Myocyte (in vitro differentiated cells): ENCODE data around the gene PADI6. TPM values are rescaled to one million over a fixed set of nuclear protein-coding genes. Genes with fewer than 3 reads are reported as not detected.

ENCODE experiments used
- DNase-seq: peaks from one replicate; pipeline ENCODE4 v3.0.0-alpha.2; 2012; ENCODE audit warnings: low read depth
- total RNA-seq: library from RNA; depleted of rRNA; stranded (reverse); fragments of >200 nt; gene quantifications from 2 replicates; pipeline ENCODE4 v1.2.3, GENCODE V29; 2014

The PADI6 gene
- total RNA-seq, 1 donor from 2014 or later: not detected

DNA sequence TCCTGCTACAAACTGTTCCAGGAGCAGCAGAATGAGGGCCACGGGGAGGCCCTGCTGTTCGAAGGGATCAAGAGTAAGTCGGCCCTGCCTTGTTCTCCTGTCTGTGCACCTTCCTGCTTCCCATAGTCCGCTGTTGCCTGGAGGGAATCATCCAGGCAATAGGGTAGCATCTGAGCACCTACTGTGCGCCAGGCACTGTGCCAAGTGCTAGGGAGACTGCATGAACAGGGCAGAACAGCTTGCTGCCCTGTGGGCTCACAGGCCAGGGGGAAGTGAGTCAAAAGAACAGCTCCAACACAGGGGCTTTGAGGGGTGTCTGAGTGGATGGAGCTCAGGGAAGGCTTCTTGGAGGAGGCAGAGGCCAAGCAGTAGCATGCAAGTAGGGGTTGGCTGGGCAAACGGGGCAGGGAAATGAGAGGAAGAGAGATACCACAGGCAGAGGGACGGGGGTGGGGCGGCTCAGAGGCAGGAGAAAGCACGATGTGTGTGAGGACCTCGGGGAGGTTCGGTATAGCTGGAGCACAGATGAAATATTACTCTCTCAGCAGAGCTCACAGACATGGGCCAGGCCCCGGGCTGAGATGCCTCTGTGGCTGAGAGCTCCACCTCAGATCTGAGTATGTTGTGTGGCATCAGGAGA is 15.5 kb upstream of the PADI6 start:
- no peak for DNase-seq

GRCh38 chr1:17358557-17358956 is 13.4 kb upstream of the PADI6 start:
- no peak for DNase-seq

- no peak for DNase-seq
These were observed 13.0 kb upstream of the PADI6 start for GRCh38 chr1:17359031-17359430.

DNA sequence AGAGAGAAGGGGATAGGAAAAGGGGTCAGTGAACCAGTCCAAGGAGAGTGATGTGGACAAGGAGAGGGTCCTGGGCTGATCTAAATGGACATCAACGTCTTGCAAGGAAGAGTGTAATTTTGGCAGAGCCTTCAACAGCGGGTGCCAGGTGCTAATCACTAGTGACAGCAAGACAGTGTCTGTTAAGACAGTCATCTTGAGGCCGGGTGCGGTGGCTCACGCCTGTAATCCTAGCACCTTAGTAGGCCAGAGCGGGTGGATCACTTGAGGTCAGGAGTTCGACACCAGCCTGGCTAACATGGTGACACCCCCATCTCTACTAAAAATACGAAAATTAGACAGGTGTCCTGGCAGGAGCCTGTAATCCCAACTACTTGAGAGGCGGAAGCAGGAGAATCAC is 12.2 kb upstream of the PADI6 start:
- DNase-seq: no peak

- no peak for DNase-seq
These were observed 11.6 kb upstream of the PADI6 start for GRCh38 chr1:17360272-17360956.

- DNase-seq: no peak
These were observed 10.3 kb upstream of the PADI6 start for GRCh38 chr1:17361687-17362086.

DNA sequence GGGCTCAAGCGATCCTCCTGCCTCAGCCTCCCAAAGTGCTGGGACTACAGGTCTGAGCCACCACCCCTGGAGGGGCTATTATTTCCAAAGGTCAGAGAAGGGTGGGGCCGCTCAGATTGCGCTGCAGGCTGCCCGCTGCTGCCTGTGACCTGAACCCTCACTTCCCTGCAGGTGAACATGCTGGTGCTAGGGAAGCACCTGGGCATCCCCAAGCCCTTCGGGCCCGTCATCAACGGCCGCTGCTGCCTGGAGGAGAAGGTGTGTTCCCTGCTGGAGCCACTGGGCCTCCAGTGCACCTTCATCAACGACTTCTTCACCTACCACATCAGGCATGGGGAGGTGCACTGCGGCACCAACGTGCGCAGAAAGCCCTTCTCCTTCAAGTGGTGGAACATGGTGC is 8.6 kb upstream of the PADI6 start:
- no peak for DNase-seq

DNA sequence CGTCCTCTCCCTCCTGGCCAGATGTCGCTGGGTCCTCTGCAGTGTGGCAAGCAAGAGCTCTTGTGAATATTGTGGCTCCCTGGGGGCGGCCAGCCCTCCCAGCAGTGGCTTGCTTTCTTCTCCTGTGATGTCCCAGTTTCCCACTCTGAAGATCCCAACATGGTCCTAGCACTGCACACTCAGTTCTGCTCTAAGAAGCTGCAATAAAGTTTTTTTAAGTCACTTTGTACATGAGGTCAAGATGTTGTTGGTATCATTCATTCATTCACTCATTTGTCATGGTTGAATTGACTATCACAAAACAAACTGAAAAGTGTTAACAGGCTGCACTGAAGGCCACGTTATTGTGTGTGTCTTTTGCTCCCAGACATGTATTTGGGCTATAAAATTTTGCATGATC is 8.2 kb upstream of the PADI6 start:
- no peak for DNase-seq

DNA sequence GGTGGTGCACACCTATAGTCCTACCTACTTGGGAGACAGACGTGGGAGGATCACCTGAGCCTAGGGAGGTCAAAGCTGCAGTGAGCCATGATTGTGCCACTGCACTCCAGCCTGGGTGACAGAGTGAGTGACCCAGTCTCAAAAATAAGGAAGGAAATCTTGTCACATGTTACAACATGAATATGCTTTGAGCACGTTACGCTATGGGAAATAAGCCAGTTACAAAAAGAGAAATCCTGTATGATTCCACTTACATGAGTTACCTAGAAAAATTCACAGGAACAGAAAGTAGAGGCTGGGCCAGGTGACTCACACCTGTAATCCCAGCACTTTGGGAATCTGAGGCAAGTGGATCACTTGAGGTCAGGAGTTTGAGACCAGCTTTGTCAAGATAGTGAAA is 6.7 kb upstream of the PADI6 start:
- no peak for DNase-seq

DNA sequence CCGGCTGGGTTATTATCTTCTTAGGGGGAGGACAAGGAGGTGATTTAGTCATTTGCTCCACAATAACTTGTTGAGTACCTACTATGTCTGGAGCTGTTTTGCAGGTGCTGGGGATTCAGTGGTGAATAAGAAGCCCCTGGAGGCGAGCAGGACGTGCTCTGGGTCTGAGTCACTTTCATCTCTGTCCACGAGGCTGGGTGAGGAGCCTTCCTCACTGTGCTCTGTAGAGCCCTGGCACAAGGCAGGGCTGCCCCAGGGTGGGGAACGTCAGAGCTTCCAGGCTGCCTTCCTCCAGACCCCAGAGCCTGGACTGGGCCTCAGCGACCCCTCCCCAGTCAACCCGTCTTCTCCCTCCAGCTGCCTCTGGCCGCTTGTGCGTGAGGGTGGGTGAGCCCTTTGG is 2.5 kb upstream of the PADI6 start:
- no peak for DNase-seq

GRCh38 chr1:17370618-17371017 is 1.4 kb upstream of the PADI6 start:
- DNase-seq: no peak

DNA sequence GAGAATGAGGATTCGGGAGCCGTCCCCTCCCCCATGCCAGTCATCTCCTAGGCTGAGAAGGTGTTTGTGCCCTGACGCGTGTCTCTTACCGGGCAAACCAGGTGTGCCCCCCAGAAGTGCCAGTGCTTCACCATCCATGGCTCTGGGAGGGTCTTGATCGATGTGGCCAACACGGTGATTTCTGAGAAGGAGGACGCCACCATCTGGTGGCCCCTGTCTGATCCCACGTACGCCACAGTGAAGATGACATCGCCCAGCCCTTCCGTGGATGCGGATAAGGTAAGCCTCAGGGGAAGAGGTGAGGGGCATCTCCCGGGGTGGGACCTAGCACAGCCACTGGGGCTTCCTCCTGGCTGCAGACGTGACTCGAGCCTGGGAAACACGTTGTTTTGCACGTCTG is 959 bp downstream of the PADI6 start:
- no peak for DNase-seq

DNA sequence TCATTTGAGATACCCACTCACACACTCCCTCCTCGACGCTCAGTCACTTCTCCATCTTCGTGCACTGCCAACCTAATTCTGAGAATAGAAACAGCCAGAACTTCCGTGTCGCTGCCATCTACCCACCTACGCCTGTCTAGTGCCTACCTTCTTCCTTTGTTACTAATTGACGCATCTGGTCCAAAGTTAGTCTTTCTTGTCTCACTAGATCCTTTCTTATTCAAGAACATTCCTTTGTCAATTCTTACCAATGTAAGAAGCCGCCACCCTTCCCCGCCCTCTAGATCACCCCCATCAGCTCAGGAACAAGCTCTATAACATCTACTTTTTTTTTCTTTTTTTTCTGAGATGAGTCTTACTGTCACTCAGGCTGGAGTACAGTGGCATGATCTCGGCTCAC is 3.7 kb downstream of the PADI6 start:
- DNase-seq: no peak

GRCh38 chr1:17377325-17377953 is 5.4 kb downstream of the PADI6 start:
- DNase-seq: no peak

- DNase-seq: no peak
These were observed 9.2 kb downstream of the PADI6 start for GRCh38 chr1:17381161-17381560.

DNA sequence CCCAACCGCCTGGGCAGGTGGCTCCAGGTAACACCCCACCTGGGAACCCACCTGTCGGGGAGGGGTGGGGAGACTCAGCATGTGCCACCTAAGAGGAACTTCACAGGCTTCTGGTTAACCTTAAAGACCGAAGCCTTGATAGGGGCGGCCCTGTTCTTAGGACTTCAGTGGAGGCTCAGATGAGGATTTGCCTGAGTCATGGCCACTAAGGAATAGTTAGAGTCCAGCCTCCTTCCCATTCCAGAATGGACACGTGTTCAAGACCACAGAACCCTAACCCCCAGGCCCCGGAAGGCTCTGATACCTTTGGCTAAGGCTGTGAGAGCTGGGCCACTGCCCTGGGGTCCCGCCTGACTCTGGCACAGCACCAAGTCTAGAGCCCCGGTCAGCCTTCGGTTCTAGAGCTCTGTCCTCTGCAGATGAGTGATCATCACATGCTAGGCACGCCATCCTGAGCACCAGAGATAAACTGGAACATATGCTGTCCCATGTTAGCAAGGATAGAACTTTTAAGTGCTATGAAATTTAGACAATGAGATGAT is 20.3 kb downstream of the PADI6 start:
- no peak for DNase-seq

DNA sequence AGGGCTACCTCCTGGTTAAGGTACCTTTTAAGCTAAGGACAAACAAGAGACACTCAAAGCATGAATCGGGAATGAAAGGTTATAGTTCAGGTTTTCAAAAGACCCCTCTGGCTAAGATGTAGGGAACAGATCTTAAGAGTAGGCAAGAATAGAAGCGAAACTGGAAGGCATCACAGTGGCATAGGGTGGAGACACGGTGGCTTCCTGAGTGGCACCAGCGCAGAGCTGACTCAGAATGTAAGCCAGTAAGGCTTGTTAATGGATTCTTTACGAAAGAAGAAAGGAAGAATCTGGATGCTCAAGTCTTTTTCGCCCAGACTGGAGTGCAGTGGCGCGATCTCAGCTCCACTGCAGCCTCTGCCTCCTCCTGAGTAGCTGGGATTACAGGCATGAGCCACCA is 21.2 kb downstream of the PADI6 start:
- no peak for DNase-seq

- no peak for DNase-seq
These were observed 26.1 kb downstream of the PADI6 start for GRCh38 chr1:17397910-17398695.

DNA sequence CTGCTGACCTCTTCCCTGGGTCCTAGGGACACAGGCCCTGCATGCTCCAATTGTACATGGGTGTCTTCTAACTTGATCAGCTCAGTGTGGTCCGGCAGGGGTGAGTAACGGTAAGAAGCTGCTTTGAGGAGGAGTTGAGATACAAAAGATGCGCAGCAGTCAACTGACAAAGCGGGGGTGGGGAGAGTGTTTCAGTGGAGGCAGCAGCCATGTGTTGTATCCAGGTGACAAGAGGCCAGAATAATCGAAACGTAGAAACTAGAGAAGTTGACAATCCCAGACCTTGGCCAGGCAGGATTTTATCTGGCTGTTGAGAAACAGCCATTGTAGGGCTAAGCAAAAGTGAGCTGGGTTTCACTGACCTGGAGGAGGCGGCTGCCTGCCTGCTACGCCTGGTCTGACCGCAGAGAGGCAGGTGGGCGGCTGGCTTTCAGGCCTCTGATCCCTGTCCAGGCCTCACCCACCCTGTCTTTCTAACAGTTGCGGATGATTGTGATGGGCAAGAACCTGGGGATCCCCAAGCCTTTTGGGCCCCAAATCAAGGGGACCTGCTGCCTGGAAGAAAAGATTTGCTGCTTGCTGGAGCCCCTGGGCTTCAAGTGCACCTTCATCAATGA is 28.8 kb downstream of the PADI6 start:
- DNase-seq: no peak

DNA sequence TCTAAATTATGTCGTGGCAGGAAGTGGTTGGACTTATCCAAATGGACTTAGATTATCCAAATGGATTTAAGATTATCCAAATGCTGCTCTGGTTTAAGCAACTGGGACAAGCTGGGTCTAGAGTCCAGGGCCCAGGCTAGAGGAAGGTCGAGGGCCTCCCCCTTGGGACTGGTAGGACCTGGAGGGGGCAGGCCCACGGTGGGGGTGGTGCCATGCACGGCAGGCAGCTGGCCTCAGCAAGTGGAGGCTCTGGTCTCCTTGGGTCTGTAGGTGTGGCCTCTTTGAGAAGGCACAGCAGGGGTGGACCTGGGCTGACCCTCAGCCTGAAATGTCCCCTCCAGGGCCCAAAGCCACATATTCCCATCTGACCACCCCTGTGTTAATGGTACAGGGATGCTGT is 29.8 kb downstream of the PADI6 start:
- DNase-seq: no peak

DNA sequence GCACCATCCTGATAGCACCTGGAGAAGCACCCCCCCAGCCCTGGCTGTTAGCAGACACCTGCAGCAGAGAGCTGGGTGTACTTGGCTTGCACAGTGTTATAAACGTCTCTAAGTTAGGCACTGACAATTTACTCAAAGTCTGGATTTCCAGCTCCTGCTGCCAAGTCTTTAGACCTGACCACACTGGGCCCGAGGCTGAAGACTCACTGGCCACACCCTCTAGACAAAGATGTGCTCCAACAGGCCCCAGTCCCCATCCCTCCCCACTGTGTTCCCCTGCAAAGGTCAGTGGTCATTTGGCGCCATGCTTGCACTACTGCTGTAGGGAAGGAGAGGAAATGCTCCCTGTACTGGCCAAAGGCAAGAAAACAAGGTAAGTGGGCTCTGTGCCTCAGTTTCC is 31.1 kb downstream of the PADI6 start:
- DNase-seq: no peak
